HEK293 (cell line): Measurements from ENCODE around the gene CMTM1.

ENCODE experiments used
- CTCF ChIA-PET: fragments of 350-600 bp; formaldehyde crosslinking; extraction: SDS; loops from one replicate; lab custom pipeline; 2021; ENCODE audit warnings: antibody characterized with exemption; lab: Yijun Ruan, JAX
- POLR2A ChIA-PET: fragments of 300-600 bp; formaldehyde crosslinking; extraction: SDS; loops from one replicate; lab custom pipeline; 2020; ENCODE audit warnings: antibody characterized with exemption, inconsistent platforms; lab: Yijun Ruan, JAX
- H3K27ac ChIP-seq: fragments of 200-500 bp; sonication (Bioruptor generic); 2 replicates; pipeline ENCODE4 v1.5.1; 2014; ENCODE audit warnings: low read depth, low read length, control low read depth, inconsistent platforms; ENCODE audit errors: extremely low read depth
- H3K36me3 ChIP-seq, 2 experiments: fragments of 200-500 bp in 1 of 2; sonication (Bioruptor generic) in 1 of 2; 1 replicate in 1 of 2; 2 replicates in 1 of 2; pipeline ENCODE4 v1.5.1; 2014 to 2017; ENCODE audit warnings: inconsistent platforms in 2 of 2, low read length in 2 of 2; ENCODE audit not compliant: control insufficient read depth in 2 of 2, insufficient read depth in 1 of 2
- H3K4me1 ChIP-seq: fragments of 200-500 bp; sonication (Bioruptor generic); 2 replicates; pipeline ENCODE4 v1.5.1; 2014; ENCODE audit warnings: mild to moderate bottlenecking, low read length, inconsistent platforms; ENCODE audit not compliant: control insufficient read depth, insufficient read depth
- H3K4me3 ChIP-seq: 2 replicates; pipeline ENCODE4 v1.5.1; 2011; ENCODE audit warnings: low read depth, mild to moderate bottlenecking, control low read depth, low read length, moderate library complexity
- H3K9me3 ChIP-seq: fragments of 200-500 bp; sonication (Bioruptor generic); 2 replicates; pipeline ENCODE4 v1.5.1; 2014; ENCODE audit warnings: low read depth, low read length, inconsistent platforms; ENCODE audit not compliant: control insufficient read depth, insufficient read depth
- BCL11A ChIP-seq: fragments of 450-650 bp; formaldehyde crosslinking; IDR thresholded peaks from 2 replicates; pipeline ENCODE4 v1.5.1; 2016; ENCODE audit warnings: low read depth, missing biosample characterization, missing genetic modification characterization
- FEZF1 ChIP-seq: fragments of 450-650 bp; formaldehyde crosslinking; IDR thresholded peaks from 2 replicates; pipeline ENCODE4 v1.5.1; 2016; ENCODE audit warnings: missing biosample characterization, missing genetic modification characterization
- IKZF3 ChIP-seq: fragments of 450-650 bp; IDR thresholded peaks from 2 replicates; pipeline ENCODE4 v1.5.0; 2018; ENCODE audit warnings: missing biosample characterization, mild to moderate bottlenecking, missing genetic modification characterization, moderate library complexity
- KLF8 ChIP-seq: fragments of 450-650 bp; formaldehyde crosslinking; IDR thresholded peaks from 2 replicates; pipeline ENCODE4 v1.5.1; 2016; ENCODE audit warnings: missing biosample characterization, missing genetic modification characterization
- MZF1 ChIP-seq: fragments of 450-650 bp; formaldehyde crosslinking; IDR thresholded peaks from 2 replicates; pipeline ENCODE4 v1.5.1; 2017; ENCODE audit warnings: missing biosample characterization, missing genetic modification characterization, borderline replicate concordance
- ZEB2 ChIP-seq: fragments of 450-650 bp; formaldehyde crosslinking; IDR thresholded peaks from 2 replicates; pipeline ENCODE4 v1.5.1; 2016; ENCODE audit warnings: missing biosample characterization, missing genetic modification characterization
- ZIC2 ChIP-seq: fragments of 450-650 bp; formaldehyde crosslinking; IDR thresholded peaks from 2 replicates; pipeline ENCODE4 v1.5.1; 2016; ENCODE audit warnings: missing biosample characterization, missing genetic modification characterization
- ZNF2 ChIP-seq: fragments of 450-650 bp; formaldehyde crosslinking; IDR thresholded peaks from 2 replicates; pipeline ENCODE4 v1.5.1; 2016; ENCODE audit warnings: missing biosample characterization, missing genetic modification characterization
- ZNF37A ChIP-seq: fragments of 450-650 bp; IDR thresholded peaks from 2 replicates; pipeline ENCODE4 v1.5.1; 2018; ENCODE audit warnings: missing biosample characterization, missing genetic modification characterization
- ZNF423 ChIP-seq: fragments of 450-650 bp; formaldehyde crosslinking; IDR thresholded peaks from 2 replicates; pipeline ENCODE4 v1.5.1; 2016; ENCODE audit warnings: missing biosample characterization, missing genetic modification characterization
- ZNF48 ChIP-seq: fragments of 450-650 bp; formaldehyde crosslinking; IDR thresholded peaks from 2 replicates; pipeline ENCODE4 v1.5.1; 2016; ENCODE audit warnings: missing biosample characterization, missing genetic modification characterization
- ZNF558 ChIP-seq: fragments of 450-650 bp; formaldehyde crosslinking; IDR thresholded peaks from 2 replicates; pipeline ENCODE4 v1.5.1; 2016; ENCODE audit warnings: missing biosample characterization, missing genetic modification characterization
- ZNF654 ChIP-seq: fragments of 450-650 bp; formaldehyde crosslinking; IDR thresholded peaks from 2 replicates; pipeline ENCODE4 v1.5.1; 2016; ENCODE audit warnings: low read depth, missing biosample characterization, missing genetic modification characterization
- ZXDB ChIP-seq: fragments of 450-650 bp; formaldehyde crosslinking; IDR thresholded peaks from 2 replicates; pipeline ENCODE4 v1.5.1; 2016; ENCODE audit warnings: missing biosample characterization, missing genetic modification characterization
- TF ChIP-seq, protein P1 (sequence below): fragments of 450-650 bp; formaldehyde crosslinking; IDR thresholded peaks from 2 replicates; pipeline ENCODE4 v1.5.1; 2016; ENCODE audit warnings: missing biosample characterization, missing genetic modification characterization
- TF ChIP-seq, protein P2 (sequence below): fragments of 450-650 bp; formaldehyde crosslinking; IDR thresholded peaks from 2 replicates; pipeline ENCODE4 v1.5.1; 2016; ENCODE audit warnings: missing biosample characterization, missing genetic modification characterization
- TF ChIP-seq, protein P3 (sequence below): fragments of 450-650 bp; formaldehyde crosslinking; IDR thresholded peaks from 2 replicates; pipeline ENCODE4 v1.5.1; 2016; ENCODE audit warnings: missing biosample characterization, missing genetic modification characterization, low read depth
- TF ChIP-seq, protein P4 (sequence below): fragments of 450-650 bp; formaldehyde crosslinking; IDR thresholded peaks from 2 replicates; pipeline ENCODE4 v1.5.1; 2016; ENCODE audit warnings: missing biosample characterization, missing genetic modification characterization
- TF ChIP-seq, protein P5 (sequence below): fragments of 450-650 bp; formaldehyde crosslinking; IDR thresholded peaks from 2 replicates; pipeline ENCODE4 v1.5.1; 2016; ENCODE audit warnings: missing biosample characterization, missing genetic modification characterization

Gene CMTM1

DNA sequence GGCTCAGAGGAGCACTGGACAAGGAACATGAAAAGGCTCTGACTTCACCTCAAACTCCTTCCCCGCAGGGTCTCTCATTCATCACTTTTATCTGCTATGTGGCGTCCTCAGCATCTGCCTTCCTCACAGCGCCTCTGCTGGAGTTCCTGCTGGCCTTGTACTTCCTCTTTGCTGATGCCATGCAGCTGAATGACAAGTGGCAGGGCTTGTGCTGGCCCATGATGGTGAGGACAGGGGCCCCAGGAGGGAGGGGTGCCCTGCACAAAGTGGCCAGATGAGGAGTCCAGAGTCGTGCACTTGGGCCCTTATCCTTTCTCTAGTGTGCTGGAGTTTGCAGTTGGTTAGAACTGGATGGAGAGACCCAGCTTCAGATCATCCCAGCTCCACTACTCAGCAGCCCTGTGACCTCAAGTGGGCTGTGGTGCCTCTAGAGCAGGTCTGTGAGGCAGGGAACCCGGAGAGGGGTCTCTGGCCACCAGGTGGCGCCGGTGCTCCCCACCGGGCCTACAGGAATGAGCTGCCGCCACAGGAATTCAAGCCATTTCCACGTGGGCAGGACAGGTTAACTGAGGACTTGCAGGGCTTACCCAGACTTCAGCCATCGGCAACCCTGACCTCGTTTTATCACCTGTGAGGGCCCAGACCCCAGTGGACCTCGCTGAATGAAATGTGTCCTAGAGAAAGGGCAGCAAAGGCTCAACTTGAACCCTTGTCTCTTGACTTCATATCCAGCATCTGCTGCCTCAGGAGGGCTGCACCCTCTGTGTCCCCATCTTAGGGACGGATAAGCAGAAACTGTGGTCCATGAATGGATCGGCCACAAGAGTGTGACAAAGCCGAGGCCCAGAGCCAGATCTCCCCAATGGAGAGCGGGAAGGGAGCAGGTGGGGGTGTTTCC is 42.3 kb downstream of the CMTM1 start (continued):
- TF ChIP-seq KLF8 (tag by site-specific recombination) (peak; percentile 46; the same call in 1 of the 2 replicates), BCL11A (tag by site-specific recombination) (no peak), ZXDB (tag by site-specific recombination) (peak; percentile 48; the same call in 1 of the 2 replicates), ZNF37A (tag by site-specific recombination) (no peak), ZNF558 (no peak), MZF1 (no peak), ZEB2 (no peak), FEZF1 (tag by site-specific recombination) (peak; percentile 19; the same call in 1 of the 2 replicates), IKZF3 (tag by site-specific recombination) (0 out of 2 replicates have a peak, but pooled peaks have one; percentile 42), ZNF423 (tag by site-specific recombination) (no peak), ZNF2 (tag by site-specific recombination) (peak; percentile 59; the same call in 1 of the 2 replicates), ZNF654 (tag by site-specific recombination) (peak; percentile 63)
- TF ChIP-seq, protein P1, sequence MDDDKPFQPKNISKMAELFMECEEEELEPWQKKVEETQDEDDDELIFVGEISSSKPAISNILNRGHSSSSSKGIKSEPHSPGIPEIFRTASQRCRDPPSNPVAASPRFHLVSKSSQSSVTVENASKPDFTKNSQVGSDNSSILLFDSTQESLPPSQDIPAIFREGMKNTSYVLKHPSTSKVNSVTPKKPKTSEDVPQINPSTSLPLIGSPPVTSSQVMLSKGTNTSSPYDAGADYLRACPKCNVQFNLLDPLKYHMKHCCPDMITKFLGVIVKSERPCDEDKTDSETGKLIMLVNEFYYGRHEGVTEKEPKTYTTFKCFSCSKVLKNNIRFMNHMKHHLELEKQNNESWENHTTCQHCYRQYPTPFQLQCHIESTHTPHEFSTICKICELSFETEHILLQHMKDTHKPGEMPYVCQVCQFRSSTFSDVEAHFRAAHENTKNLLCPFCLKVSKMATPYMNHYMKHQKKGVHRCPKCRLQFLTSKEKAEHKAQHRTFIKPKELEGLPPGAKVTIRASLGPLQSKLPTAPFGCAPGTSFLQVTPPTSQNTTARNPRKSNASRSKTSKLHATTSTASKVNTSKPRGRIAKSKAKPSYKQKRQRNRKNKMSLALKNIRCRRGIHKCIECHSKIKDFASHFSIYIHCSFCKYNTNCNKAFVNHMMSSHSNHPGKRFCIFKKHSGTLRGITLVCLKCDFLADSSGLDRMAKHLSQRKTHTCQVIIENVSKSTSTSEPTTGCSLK (tag by site-specific recombination), result no peak
- TF ChIP-seq, protein P2, sequence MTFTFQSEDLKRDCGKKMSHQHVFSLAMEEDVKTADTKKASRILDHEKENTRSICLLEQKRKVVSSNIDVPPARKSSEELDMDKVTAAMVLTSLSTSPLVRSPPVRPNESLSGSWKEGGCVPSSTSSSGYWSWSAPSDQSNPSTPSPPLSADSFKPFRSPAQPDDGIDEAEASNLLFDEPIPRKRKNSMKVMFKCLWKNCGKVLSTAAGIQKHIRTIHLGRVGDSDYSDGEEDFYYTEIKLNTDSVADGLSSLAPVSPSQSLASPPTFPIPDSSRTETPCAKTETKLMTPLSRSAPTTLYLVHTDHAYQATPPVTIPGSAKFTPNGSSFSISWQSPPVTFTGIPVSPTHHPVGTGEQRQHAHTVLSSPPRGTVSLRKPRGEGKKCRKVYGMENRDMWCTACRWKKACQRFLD (tag by site-specific recombination), result no peak
- TF ChIP-seq, protein P3, sequence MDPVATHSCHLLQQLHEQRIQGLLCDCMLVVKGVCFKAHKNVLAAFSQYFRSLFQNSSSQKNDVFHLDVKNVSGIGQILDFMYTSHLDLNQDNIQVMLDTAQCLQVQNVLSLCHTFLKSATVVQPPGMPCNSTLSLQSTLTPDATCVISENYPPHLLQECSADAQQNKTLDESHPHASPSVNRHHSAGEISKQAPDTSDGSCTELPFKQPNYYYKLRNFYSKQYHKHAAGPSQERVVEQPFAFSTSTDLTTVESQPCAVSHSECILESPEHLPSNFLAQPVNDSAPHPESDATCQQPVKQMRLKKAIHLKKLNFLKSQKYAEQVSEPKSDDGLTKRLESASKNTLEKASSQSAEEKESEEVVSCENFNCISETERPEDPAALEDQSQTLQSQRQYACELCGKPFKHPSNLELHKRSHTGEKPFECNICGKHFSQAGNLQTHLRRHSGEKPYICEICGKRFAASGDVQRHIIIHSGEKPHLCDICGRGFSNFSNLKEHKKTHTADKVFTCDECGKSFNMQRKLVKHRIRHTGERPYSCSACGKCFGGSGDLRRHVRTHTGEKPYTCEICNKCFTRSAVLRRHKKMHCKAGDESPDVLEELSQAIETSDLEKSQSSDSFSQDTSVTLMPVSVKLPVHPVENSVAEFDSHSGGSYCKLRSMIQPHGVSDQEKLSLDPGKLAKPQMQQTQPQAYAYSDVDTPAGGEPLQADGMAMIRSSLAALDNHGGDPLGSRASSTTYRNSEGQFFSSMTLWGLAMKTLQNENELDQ (tag by site-specific recombination), result no peak
- TF ChIP-seq, protein P4, sequence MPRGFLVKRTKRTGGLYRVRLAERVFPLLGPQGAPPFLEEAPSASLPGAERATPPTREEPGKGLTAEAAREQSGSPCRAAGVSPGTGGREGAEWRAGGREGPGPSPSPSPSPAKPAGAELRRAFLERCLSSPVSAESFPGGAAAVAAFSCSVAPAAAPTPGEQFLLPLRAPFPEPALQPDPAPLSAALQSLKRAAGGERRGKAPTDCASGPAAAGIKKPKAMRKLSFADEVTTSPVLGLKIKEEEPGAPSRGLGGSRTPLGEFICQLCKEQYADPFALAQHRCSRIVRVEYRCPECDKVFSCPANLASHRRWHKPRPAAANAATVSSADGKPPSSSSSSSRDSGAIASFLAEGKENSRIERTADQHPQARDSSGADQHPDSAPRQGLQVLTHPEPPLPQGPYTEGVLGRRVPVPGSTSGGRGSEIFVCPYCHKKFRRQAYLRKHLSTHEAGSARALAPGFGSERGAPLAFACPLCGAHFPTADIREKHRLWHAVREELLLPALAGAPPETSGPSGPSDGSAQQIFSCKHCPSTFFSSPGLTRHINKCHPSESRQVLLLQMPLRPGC (tag by site-specific recombination), result peak; percentile 71; the same call in 1 of the 2 replicates
- TF ChIP-seq, protein P5, sequence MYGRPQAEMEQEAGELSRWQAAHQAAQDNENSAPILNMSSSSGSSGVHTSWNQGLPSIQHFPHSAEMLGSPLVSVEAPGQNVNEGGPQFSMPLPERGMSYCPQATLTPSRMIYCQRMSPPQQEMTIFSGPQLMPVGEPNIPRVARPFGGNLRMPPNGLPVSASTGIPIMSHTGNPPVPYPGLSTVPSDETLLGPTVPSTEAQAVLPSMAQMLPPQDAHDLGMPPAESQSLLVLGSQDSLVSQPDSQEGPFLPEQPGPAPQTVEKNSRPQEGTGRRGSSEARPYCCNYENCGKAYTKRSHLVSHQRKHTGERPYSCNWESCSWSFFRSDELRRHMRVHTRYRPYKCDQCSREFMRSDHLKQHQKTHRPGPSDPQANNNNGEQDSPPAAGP (tag by site-specific recombination), result 0 out of 2 replicates have a peak, but pooled peaks have one; percentile 26

DNA sequence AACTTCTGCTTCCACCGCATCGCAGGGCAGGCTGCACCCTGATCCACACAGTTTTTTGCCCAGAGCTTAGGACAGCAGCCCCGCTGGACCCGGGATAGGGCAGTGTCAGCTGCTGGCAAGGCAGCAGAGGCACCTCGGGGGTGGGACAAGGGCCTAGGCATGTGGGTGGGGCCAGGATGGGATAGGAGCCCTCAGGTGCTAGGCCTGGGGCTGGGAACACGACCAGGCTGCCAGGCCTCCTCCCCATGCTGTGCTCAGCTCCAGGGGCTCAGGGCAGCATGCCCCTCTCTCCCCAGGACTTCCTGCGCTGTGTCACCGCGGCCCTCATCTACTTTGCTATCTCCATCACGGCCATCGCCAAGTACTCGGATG is 42.9 kb downstream of the CMTM1 start:
- Histone ChIP-seq H3K27ac (no peak overlapping the region), H3K9me3 (no peaks in the 10 kb centered on the region), H3K4me3 (no peak overlapping the region), H3K4me1 (no peaks in the 10 kb centered on the region), H3K36me3 (peaks cover 5 to 54% of the 10 kb centered on the region in 2 experiments; a peak in 2 of 3 replicates)
- CTCF ChIA-PET, result interaction anchor here (0.6 to 4.2 kb wide), 35 partner anchors 10 to 1762 kb away, joined by 3 to 28 read pairs (median 4); partner anchors contain the start of genes NAE1 and TK2
- TF ChIP-seq ZNF48 (tag by site-specific recombination), result no peak
- peak; percentile 34; the same call in 1 of the 2 replicates for TF ChIP-seq ZIC2 (tag by site-specific recombination)
- POLR2A ChIA-PET, result interaction anchor here (1.1 to 1.7 kb wide), 2 partner anchors 9 to 259 kb away, joined by 3 to 4 read pairs; no protein-coding TSS in a partner anchor
